Measurements from ENCODE around the gene ERRFI1. TPM values are rescaled to one million over a fixed set of nuclear protein-coding genes. Genes with fewer than 3 reads are reported as not detected.

Gene ERRFI1
- total RNA-seq, 1 donor from 2014 or later, result 305 TPM

- no peak for DNase-seq (ENCODE audit: low spot score)
Observed at GRCh38 chr1:8040586-8040985, 14.5 kb upstream of the ERRFI1 start.

GRCh38 chr1:8039071-8039470, 13.0 kb upstream of the ERRFI1 start:
- Mint-ChIP-seq H3K27me3 (ENCODE audit: low read depth) (no peaks in the 10 kb centered on the region), H3K4me3 (ENCODE audit: unreplicated experiment) (no peak overlapping the region), H3K27ac (ENCODE audit: unreplicated experiment) (no peak overlapping the region), H3K9me3 (ENCODE audit: low read depth) (peaks cover 3% of the 10 kb centered on the region), H3K36me3 (ENCODE audit: low read depth) (peaks cover 3% of the 10 kb centered on the region), H3K4me1 (ENCODE audit: low read depth) (peaks cover 24% of the 10 kb centered on the region)
- no peak for DNase-seq (ENCODE audit: low spot score)
- TF ChIP-seq, protein P1, sequence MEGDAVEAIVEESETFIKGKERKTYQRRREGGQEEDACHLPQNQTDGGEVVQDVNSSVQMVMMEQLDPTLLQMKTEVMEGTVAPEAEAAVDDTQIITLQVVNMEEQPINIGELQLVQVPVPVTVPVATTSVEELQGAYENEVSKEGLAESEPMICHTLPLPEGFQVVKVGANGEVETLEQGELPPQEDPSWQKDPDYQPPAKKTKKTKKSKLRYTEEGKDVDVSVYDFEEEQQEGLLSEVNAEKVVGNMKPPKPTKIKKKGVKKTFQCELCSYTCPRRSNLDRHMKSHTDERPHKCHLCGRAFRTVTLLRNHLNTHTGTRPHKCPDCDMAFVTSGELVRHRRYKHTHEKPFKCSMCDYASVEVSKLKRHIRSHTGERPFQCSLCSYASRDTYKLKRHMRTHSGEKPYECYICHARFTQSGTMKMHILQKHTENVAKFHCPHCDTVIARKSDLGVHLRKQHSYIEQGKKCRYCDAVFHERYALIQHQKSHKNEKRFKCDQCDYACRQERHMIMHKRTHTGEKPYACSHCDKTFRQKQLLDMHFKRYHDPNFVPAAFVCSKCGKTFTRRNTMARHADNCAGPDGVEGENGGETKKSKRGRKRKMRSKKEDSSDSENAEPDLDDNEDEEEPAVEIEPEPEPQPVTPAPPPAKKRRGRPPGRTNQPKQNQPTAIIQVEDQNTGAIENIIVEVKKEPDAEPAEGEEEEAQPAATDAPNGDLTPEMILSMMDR (IDR thresholded peaks at IDR 0.05), result no peak

More at GRCh38 chr1:8040586-8040985, 14.5 kb upstream of the ERRFI1 start:
- Mint-ChIP-seq H3K36me3 (ENCODE audit: low read depth) (peaks cover 3% of the 10 kb centered on the region), H3K27me3 (ENCODE audit: low read depth) (no peaks in the 10 kb centered on the region), H3K9me3 (ENCODE audit: low read depth) (peaks cover 3% of the 10 kb centered on the region), H3K4me1 (ENCODE audit: low read depth) (peaks cover 24% of the 10 kb centered on the region), H3K4me3 (ENCODE audit: unreplicated experiment) (no peak overlapping the region), H3K27ac (ENCODE audit: unreplicated experiment) (peak overlapping the region; percentile 91)
- TF ChIP-seq, protein P1 (IDR thresholded peaks at IDR 0.05), result no peak

- Mint-ChIP-seq H3K4me3 (ENCODE audit: unreplicated experiment) (no peak overlapping the region), H3K9me3 (ENCODE audit: low read depth) (no peaks in the 10 kb centered on the region), H3K27ac (ENCODE audit: unreplicated experiment) (no peak overlapping the region), H3K27me3 (ENCODE audit: low read depth) (no peaks in the 10 kb centered on the region), H3K4me1 (ENCODE audit: low read depth) (peaks cover 30% of the 10 kb centered on the region), H3K36me3 (ENCODE audit: low read depth) (no peaks in the 10 kb centered on the region)
- TF ChIP-seq, protein P1 (IDR thresholded peaks at IDR 0.05), result no peak
- DNase-seq (ENCODE audit: low spot score), result no peak
Observed at GRCh38 chr1:8035289-8035688, 9.2 kb upstream of the ERRFI1 start.

DNA sequence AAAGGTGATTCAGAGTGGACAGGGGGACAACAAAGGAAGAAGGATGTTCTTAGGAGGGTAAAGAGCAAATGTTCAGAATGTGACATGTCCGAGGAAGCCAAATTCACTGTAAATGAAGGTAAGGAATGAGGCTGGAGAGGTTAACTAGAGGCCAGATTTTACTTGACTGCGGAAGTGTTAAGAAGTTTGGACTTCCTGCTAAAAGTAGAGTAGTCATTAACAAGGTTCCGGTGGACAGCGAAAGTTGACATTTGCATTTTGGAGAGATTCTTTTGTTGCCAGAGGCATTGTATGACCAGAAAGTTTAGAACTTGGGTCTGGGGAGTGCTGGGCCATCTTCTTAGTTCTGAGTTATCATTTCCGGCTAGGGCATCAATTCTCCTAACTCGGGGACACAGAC, 7.2 kb upstream of the ERRFI1 start:
- H3K27me3 Mint-ChIP-seq (ENCODE audit: low read depth), result no peaks in the 10 kb centered on the region
- H3K9me3 Mint-ChIP-seq (ENCODE audit: low read depth), result no peaks in the 10 kb centered on the region
- H3K27ac Mint-ChIP-seq (ENCODE audit: unreplicated experiment), result no peak overlapping the region
- no peaks in the 10 kb centered on the region for H3K36me3 Mint-ChIP-seq (ENCODE audit: low read depth)
- H3K4me3 Mint-ChIP-seq (ENCODE audit: unreplicated experiment), result no peak overlapping the region
- TF ChIP-seq, protein P1 (IDR thresholded peaks at IDR 0.05), result no peak
- H3K4me1 Mint-ChIP-seq (ENCODE audit: low read depth), result peaks cover 29% of the 10 kb centered on the region
- DNase-seq (ENCODE audit: low spot score), result no peak

DNA sequence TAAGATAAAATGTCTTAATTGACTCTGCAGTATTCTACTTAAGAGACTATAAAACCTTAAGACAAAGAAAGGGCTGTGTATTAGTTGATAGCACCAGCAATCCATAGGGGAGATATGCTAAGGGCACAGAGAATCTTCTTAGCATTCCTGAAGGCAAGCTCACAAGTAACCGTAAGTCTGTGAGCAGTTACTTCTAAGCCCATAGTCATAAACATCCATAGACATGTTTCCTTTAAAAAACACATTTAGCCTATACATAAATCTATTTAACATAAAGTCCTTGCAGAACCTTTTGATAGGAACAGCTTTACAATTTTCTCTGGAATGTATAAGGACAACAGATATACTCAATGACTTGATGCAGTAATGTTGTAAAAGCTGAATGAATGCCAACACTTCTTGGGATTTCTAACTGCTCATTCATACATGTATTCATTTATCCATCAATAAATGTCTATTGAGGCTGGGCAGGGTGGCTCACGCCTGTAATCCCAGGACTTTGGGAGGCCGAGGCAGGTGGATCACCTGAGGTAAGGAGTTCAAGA, 6.3 kb upstream of the ERRFI1 start:
- H3K27me3 Mint-ChIP-seq (ENCODE audit: low read depth), result no peaks in the 10 kb centered on the region
- TF ChIP-seq, protein P1 (IDR thresholded peaks at IDR 0.05), result no peak
- H3K4me3 Mint-ChIP-seq (ENCODE audit: unreplicated experiment), result no peak overlapping the region
- DNase-seq (ENCODE audit: low spot score), result no peak
- H3K36me3 Mint-ChIP-seq (ENCODE audit: low read depth), result no peaks in the 10 kb centered on the region
- peaks cover 38% of the 10 kb centered on the region for H3K4me1 Mint-ChIP-seq (ENCODE audit: low read depth)
- H3K9me3 Mint-ChIP-seq (ENCODE audit: low read depth), result no peaks in the 10 kb centered on the region
- no peak overlapping the region for H3K27ac Mint-ChIP-seq (ENCODE audit: unreplicated experiment)

Measured in chondrocyte (in vitro differentiated cells).